DMS53 treated with DMSO at 0.1 percent for 48 hours (cell line): ENCODE measurements around the gene CDK14.
"Not testable (repeated sequence)": the region's sequence is repeated elsewhere in the genome, so short reads cannot be mapped to it uniquely, and the experiment has no call there.

ENCODE experiments used
- DNase-seq: peaks from one replicate; lab custom pipeline; 2025; ENCODE audit not compliant: unreplicated experiment; lab: John Stamatoyannopoulos, UW

CDK14 gene

GRCh38 chr7:91135703-91136430 is 539.7 kb downstream of the CDK14 start:
- DNase-seq: no peak

GRCh38 chr7:91137153-91137787 is 541.1 kb downstream of the CDK14 start:
- no peak for DNase-seq

- DNase-seq: no peak
Observed at GRCh38 chr7:91137788-91138368, 541.8 kb downstream of the CDK14 start.

GRCh38 chr7:91140286-91140685 is 544.2 kb downstream of the CDK14 start:
- no peak for DNase-seq

GRCh38 chr7:91140982-91141381 is 544.9 kb downstream of the CDK14 start:
- DNase-seq: no peak

GRCh38 chr7:91142743-91143142 is 546.6 kb downstream of the CDK14 start:
- DNase-seq: no peak

- DNase-seq: no peak
Observed at GRCh38 chr7:91149341-91150246, 553.5 kb downstream of the CDK14 start.

GRCh38 chr7:91151916-91152315 is 555.8 kb downstream of the CDK14 start:
- no peak for DNase-seq

GRCh38 chr7:91156316-91157185 is 560.4 kb downstream of the CDK14 start:
- DNase-seq: no peak

- DNase-seq: no peak
Observed at GRCh38 chr7:91157579-91158320, 561.6 kb downstream of the CDK14 start.

- no peak for DNase-seq
Observed at GRCh38 chr7:91162436-91162835, 566.3 kb downstream of the CDK14 start.

- no peak for DNase-seq
Observed at GRCh38 chr7:91164506-91164905, 568.4 kb downstream of the CDK14 start.

GRCh38 chr7:91165006-91165845 is 569.1 kb downstream of the CDK14 start:
- no peak for DNase-seq

- DNase-seq: no peak
Observed at GRCh38 chr7:91165846-91166230, 569.7 kb downstream of the CDK14 start.

GRCh38 chr7:91168871-91169829 is 573.0 kb downstream of the CDK14 start:
- DNase-seq: no peak

GRCh38 chr7:91169830-91170191 is 573.7 kb downstream of the CDK14 start:
- no peak for DNase-seq

- not testable (repeated sequence) for DNase-seq
Observed at GRCh38 chr7:91173265-91173664, 577.1 kb downstream of the CDK14 start.

GRCh38 chr7:91180746-91181145 is 584.6 kb downstream of the CDK14 start:
- no peak for DNase-seq
